BJ (cell line): ENCODE data around the gene MAP7D2. TPM values are rescaled to one million over a fixed set of nuclear protein-coding genes. Genes with fewer than 3 reads are reported as not detected.

Experiments used
- CTCF ChIA-PET: fragments of 350-600 bp; formaldehyde crosslinking; extraction: SDS; loops from one replicate; lab custom pipeline; 2021; ENCODE audit warnings: antibody characterized with exemption, inconsistent platforms; lab: Yijun Ruan, JAX
- POLR2A ChIA-PET: fragments of 300-600 bp; sonication (Branson Sonifier 250); formaldehyde crosslinking; extraction: SDS; loops from one replicate; lab custom pipeline; 2021; ENCODE audit warnings: antibody characterized with exemption; lab: Charles Lee
- DNase-seq: peaks from one replicate; pipeline ENCODE4 v3.0.0-alpha.2; 2011; ENCODE audit warnings: low read depth
- H3K27me3 ChIP-seq: 2 replicates; pipeline ENCODE4 v1.6.0; 2011; ENCODE audit warnings: low read length; ENCODE audit not compliant: control insufficient read depth, insufficient read depth
- H3K36me3 ChIP-seq: 2 replicates; pipeline ENCODE4 v1.5.1; 2011; ENCODE audit warnings: low read length; ENCODE audit not compliant: control insufficient read depth, insufficient read depth
- H3K4me3 ChIP-seq: 2 replicates; pipeline ENCODE4 v1.5.1; 2011; ENCODE audit warnings: low read depth, mild to moderate bottlenecking, control low read depth, low read length
- polyA plus RNA-seq: library from polyadenylated mRNA; depleted of rRNA; stranded (reverse); fragments of >200 nt; gene quantifications from 2 replicates; pipeline ENCODE4 v1.2.3, GENCODE V29; 2011
- TF ChIP-seq, protein P1 (sequence below): IDR thresholded peaks from 2 replicates; pipeline ENCODE4 v1.5.1; 2011; ENCODE audit warnings: low read depth, mild to moderate bottlenecking, control low read depth, inconsistent platforms, low read length, moderate library complexity; ENCODE audit not compliant: insufficient read depth

Gene MAP7D2
- polyA plus RNA-seq, 1 experiment = 0.18 TPM

DNA sequence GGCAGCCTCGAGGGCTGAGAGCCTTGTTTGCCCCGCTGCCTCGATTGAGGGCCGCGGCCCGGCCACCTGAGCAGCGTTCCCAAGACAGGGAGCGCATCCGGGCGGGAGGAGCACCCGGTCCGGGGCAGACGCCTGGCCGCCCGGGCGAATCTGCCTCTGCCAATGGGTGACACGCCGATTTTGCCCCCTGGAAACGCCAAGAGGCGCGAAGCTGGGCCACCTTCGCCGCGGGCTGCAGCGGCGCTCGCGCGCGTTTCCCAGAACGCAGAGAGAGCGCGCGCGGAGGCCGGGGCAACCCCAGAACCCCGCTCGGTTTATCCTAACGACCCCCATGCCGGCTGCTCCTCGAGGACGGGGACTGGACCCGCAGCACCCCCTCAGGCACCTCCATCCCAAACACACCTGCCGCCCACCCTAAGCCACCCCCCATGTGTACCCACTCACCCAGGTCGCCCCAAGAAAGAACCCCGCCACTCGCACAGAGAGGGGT lies 575 bp downstream of the MAP7D2 start:
- Histone ChIP-seq H3K4me3 (peak overlapping the region; percentile 25), H3K27me3 (peaks cover 3% of the 10 kb centered on the region), H3K36me3 (no peaks in the 10 kb centered on the region)
- POLR2A ChIA-PET = interaction anchor here (0.6 kb wide), 1 partner anchor 15 kb away, joined by 3 read pairs; no protein-coding TSS in a partner anchor
- TF ChIP-seq, protein P1, sequence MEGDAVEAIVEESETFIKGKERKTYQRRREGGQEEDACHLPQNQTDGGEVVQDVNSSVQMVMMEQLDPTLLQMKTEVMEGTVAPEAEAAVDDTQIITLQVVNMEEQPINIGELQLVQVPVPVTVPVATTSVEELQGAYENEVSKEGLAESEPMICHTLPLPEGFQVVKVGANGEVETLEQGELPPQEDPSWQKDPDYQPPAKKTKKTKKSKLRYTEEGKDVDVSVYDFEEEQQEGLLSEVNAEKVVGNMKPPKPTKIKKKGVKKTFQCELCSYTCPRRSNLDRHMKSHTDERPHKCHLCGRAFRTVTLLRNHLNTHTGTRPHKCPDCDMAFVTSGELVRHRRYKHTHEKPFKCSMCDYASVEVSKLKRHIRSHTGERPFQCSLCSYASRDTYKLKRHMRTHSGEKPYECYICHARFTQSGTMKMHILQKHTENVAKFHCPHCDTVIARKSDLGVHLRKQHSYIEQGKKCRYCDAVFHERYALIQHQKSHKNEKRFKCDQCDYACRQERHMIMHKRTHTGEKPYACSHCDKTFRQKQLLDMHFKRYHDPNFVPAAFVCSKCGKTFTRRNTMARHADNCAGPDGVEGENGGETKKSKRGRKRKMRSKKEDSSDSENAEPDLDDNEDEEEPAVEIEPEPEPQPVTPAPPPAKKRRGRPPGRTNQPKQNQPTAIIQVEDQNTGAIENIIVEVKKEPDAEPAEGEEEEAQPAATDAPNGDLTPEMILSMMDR = no peak
- CTCF ChIA-PET = interaction anchor here (0.6 kb wide), 1 partner anchor 167 kb away, joined by 4 read pairs; no protein-coding TSS in a partner anchor
- DNase-seq = no peak

DNA sequence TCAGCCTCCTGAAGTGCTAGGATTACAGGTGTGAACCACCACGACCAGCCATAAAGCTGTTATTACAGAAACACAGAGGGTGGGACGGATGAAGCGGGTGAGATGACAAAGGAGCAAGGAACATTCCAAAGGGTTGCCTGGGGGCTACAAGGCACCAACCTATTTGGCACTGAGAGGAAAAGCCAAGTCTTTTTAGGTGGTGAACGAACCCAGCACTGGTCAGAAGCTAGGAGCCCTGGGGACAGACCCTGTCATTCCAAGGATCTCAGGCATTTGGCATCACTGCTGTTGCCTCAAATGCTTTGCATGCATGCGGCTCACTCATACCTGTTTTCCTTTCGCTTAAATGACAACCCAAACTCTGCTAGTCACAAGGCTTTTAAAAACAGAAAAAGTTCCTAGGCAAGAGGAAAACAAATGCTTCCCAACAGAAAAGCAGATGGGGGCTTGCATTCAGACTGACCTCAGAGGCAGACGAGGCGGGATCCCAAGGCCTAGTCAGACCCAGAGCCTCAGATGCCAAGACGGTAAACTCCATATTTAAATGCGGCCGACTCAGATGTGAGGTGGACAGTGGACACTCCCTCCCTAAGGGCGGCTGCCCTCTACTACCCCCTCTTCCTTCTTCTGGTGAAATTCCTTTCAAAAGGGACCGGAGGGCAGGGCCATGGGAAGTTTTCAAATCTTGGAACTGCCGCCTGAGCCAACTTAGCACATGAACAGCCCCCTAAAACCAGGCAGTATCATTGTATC lies 4.5 kb downstream of the MAP7D2 start:
- Histone ChIP-seq H3K4me3 (no peak overlapping the region), H3K27me3 (peaks cover 3% of the 10 kb centered on the region), H3K36me3 (no peaks in the 10 kb centered on the region)
- ChIA-PET POLR2A (no interaction called here), CTCF (no interaction called here)
- TF ChIP-seq, protein P1 = no peak
- no peak for DNase-seq

DNA sequence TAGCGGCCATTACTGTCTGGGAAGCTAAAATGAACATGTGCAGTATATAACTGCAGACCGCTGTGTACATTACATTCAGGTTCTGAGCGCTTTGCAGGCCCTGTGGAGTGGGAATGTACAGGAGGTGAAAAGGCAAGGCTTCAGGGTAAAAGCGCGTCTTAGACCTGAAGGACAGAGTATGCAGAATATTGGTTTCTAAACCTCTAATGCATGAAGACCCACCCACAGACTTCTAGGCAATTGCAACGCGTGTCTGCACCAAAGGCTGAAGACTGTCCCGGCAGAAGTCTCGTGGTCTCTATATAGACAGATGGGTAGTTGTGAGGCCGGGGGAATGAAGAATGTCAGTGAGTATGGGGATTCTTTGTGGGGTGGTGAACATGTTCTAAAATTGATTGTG lies 5.4 kb downstream of the MAP7D2 start:
- CTCF ChIA-PET = no interaction called here
- Histone ChIP-seq H3K27me3 (no peaks in the 10 kb centered on the region; the same call in 1 of the 2 replicates), H3K36me3 (no peaks in the 10 kb centered on the region), H3K4me3 (no peak overlapping the region)
- no peak for DNase-seq
- POLR2A ChIA-PET = no interaction called here
- TF ChIP-seq, protein P1 = no peak

DNA sequence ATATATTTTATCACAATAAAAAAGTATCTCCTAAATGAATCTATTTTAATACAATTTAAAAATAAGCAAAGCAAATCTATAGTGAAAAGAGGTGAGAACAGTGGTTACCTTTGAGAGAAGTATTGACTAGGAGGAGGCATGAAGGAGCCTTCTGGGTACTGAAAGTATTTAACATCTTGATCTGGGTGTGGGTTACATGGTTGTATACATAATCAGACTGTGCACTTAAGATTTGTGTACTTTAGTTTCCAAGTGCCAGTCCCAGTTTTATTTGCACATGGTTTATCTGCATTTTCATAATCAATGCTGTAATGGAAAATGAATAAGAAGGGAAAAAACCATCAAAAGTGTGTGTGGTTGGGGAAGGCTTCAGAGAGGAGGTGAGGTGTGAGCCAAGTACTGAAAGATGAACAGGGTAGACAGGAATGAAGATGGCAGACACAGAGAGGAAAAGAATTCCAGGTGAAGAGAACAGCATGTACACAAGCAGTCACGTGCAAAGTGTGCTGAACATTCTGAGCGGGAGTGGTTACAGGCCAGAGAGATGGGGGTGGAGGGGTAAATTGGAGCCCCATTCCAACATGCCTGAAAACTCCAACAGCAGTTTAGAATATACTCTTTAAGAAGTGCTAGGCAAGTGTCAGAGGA lies 14.6 kb downstream of the MAP7D2 start:
- TF ChIP-seq, protein P1 = no peak
- H3K4me3 ChIP-seq = no peak overlapping the region
- POLR2A ChIA-PET = no interaction called here
- no peaks in the 10 kb centered on the region for H3K36me3 ChIP-seq
- CTCF ChIA-PET = no interaction called here
- no peaks in the 10 kb centered on the region for H3K27me3 ChIP-seq
- no peak for DNase-seq

DNA sequence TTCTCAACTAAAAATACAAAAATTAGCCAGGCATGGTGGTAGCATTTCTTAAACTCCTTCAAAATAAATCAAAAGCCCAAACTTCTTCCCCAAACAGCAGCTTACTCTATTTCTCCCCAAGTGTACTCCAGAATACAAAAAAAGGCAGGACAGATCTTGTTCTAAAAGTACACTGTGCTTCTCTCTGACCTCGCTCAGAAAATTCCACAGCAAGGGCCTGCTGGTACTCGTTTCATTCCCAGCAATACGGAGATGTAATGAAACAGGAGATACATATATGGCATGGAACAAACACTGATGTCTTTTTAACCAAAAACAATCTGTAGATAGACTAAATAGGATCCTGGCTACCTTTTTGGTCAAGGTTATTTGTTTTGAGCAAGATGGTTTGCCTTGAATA lies 25.2 kb downstream of the MAP7D2 start:
- DNase-seq = no peak
- TF ChIP-seq, protein P1 = no peak
- no peaks in the 10 kb centered on the region for H3K36me3 ChIP-seq
- ChIA-PET POLR2A (no interaction called here), CTCF (no interaction called here)
- H3K4me3 ChIP-seq = no peak overlapping the region
- H3K27me3 ChIP-seq = no peaks in the 10 kb centered on the region
